Stimulated activated CD4-positive, alpha-beta T cell treated with anti-CD3 and anti-CD28 coated beads, Interleukin-12 subunit alpha, Interleukin-12 subunit beta, amount 100 ng/mL, for 48 hours (primary cell): ENCODE results near the gene SRCAP.

ENCODE experiments used
- DNase-seq, 3 donors: peaks; one replicate each; pipeline ENCODE4 v3.0.0-alpha.2; 2020; ENCODE audit warnings: low read depth in 2 of 3, low spot score in 1 of 3

SRCAP gene

DNA sequence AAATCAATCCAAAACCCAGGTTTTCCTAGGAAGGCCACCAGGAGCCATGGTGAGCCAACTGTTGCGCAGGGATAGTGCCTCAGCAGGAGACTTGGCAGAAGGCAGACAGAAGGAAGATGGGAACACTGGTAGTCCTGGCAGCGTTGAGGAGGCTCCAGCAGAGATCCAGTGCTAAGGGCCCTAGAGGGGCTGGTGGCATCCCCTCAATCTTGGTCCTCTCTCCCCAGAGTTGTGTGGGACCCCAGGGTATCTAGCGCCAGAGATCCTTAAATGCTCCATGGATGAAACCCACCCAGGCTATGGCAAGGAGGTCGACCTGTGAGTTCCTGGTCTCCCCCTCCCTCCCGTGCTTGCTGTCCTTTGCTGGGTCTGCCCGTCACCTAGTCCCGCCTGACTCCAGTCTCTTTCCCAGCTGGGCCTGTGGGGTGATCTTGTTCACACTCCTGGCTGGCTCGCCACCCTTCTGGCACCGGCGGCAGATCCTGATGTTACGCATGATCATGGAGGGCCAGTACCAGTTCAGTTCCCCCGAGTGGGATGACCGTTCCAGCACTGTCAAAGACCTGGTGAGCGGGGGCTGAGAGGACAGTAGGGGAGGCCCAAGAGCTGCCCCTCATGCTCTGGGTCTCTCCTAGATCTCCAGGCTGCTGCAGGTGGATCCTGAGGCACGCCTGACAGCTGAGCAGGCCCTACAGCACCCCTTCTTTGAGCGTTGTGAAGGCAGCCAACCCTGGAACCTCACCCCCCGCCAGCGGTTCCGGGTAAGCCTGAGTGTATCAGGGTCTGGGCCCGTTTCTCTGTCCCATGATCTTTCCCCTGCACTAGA lies 57.2 kb downstream of the SRCAP start:
- DNase-seq: no peak

DNA sequence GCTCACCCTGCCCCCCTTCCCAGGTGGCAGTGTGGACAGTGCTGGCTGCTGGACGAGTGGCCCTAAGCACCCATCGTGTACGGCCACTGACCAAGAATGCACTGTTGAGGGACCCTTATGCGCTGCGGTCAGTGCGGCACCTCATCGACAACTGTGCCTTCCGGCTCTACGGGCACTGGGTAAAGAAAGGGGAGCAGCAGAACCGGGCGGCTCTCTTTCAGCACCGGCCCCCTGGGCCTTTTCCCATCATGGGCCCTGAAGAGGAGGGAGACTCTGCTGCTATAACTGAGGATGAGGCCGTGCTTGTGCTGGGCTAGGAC lies 57.8 kb downstream of the SRCAP start:
- no peak for DNase-seq

DNA sequence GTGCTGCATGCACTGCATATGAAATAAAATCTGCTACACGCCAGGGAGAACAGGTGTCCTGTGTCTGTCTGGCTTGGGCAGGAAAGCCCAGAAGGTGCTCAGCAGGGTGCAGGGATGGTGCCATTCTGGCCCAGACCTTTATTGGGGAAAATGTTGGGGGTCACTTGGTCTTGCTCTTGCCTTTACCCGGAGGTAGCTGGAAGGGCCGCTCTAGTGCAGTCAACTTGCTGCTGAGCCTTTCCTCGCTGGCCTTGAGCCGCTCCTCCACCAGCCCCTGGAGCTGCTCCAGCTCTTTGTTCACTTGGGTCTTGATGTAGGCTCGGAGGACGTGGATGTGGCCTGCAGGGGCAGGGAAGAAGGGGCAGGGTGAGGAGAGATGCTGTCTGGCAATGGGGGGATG lies 58.3 kb downstream of the SRCAP start:
- DNase-seq: no peak

DNA sequence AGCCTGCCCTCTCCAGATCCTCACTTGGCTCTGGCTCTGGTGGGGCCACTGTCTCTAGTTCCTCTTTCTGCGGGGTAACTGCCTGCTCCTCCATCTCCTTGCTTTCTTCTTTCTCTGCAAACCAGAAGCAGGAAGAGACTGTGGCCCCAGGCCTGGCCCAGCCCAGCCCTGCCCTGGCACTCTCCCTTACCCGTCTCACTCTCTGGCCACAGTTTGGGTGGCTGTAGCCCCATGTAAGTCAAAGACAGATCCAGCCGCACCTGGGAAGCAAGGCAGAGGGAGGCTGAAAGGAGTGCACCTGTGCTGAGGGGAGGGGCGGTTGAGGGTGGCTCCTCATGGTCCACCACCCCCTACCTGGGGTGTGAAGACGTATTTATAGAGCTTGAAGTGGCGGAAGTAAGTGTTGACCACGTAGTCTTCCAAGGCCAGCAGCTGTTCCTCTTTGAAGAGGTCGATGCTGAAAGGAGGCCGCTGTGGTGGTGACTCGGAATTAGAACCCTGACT lies 60.1 kb downstream of the SRCAP start:
- DNase-seq: no peak

DNA sequence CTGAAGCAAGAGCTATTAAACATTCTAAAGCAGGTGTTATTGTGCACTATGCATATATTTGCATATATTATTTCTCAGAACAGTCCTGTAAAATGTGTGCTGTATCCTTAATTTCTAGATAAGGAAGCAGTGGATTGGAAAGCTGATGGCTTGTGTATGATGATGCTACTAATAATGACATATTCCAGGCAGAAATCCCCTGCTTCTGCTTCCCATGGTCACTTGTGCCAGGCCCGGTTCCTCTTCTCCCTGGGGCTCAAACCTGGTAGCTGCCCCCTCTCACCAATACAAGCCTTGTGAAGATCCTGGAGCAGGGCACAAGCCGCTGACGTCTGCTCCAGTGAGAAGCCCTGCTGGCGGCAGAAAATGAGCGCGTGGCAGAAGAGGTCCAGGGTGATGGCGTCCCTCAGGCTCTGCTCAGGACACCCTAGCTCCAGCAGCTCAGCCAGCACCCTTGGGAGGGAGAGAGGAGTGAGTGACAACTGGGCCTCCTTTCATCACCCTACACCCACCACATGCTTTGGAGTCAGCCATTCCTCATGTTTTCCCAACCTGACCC lies 61.1 kb downstream of the SRCAP start:
- no peak for DNase-seq

DNA sequence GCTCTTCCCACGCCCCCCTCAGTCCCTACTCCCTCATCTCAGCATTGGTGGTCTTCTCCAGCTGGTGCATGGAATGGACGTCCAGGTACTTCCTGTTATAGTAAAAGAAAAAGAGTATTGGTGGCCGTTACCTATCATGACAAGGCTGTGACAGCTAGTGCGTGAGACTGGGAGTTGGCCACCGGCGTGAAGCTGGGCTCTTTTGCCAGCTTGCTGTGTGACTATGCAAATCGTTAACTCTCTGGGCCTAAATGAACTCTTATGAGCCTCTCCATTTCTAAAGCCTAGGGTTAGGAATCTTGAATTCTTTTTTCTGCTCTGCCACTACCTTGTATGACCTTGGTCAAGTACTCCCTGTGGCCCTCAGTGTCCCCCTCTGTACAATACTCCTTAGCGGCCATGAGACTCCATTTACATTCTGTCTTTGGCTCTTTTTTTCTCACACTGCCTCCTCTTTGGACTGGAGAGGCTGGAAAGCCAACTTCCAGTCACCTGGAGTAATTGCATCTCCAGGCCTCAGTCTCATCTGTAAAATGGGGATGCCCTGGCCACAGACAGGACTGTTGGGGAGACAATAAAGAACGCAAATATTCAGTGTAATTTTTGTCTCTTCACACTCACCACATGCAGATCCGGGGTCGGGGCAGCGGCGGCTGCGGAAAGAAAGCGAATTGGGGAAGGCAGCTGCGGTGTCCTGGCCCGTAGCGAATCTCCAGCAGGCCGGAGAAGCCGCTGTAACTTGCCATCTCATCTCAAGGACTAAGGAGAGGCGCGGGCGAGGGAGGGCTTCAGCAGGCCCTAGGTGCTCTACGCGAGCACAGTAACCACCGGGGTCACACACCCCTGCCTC lies 61.8 kb downstream of the SRCAP start:
- no peak for DNase-seq

DNA sequence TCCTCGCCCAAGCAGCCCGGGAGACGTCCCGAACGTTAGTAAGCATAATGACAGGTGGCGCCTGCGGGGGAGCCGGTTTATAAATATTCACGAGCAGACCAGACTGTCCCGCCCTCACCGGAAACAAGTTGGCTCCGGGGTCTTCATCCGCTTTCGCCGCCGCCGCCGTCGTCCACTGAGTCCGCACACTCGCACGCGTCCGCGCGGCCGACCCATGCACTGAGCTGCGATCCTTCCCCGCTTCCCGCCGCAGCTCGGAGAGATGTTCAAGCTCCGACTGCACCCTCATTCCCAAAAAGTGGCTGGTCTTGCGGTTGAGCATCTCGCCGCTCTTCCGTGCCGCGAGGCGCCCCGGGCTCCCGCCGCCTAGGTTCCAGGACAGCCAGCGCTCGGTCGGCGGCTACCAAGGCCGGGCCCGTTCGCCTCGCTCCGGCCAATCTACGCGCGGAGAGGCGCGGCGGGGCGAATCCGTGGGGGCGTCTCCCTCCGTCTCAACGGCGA lies 62.5 kb downstream of the SRCAP start:
- peak in 1 of 3 donors; percentile 28 for DNase-seq

DNA sequence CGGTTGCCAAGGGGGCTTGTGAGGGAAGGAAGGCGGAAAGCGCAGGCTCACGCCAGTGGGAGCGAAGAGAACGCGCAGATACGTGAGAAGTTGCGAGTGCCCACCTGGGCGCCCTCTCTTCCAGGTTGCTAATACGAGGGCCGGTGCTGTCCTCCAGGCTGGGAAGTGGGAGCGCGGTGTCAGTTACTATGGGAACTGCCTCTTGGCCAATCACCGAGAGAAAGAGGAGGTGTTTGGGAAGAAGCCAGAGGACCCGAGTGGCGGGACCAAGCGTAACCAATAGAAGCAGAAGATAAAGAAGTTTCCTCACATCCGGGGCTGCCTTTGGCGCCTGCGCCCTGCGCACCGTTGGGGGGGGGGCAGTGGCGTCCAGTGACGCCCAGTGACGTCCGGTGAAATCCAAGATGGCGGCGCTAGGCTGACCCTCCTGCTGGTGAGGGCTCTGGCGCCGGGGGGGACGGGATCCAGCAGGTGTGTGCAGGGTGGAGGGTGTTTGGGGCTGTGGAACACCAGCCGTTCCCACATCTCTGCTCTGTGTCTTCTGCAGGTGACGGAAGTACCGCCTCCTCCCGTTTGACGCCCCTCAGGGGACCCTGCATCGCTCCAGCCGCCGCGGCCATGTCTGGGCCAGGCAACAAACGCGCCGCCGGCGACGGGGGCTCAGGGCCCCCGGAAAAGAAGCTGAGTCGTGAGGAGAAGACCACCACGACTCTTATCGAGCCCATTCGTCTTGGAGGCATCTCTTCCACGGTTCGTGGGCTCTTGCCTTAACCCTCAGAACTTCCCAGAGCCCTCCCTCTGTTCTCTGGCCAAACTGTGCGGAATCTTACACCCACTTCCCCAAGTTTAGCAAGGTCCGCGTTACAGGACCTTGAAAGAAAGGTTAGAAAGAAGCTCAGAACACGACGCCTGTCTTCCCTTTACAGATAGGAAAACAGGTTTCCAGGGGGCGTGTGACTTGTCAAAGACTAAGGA lies 63.2 kb downstream of the SRCAP start, which contains the start of the genes CFAP119 and RNF40:
Gene CFAP119 (minus strand): TSS at position 135 of the 975 bp plus-strand sequence. CDS start 314 bp downstream, outside the sequence.
Gene RNF40 (plus strand): TSS at position 395 of the 975 bp plus-strand sequence. CDS start 224 bp downstream, at position 619.
- peak; percentile 86 to 88 (median 87) for DNase-seq

DNA sequence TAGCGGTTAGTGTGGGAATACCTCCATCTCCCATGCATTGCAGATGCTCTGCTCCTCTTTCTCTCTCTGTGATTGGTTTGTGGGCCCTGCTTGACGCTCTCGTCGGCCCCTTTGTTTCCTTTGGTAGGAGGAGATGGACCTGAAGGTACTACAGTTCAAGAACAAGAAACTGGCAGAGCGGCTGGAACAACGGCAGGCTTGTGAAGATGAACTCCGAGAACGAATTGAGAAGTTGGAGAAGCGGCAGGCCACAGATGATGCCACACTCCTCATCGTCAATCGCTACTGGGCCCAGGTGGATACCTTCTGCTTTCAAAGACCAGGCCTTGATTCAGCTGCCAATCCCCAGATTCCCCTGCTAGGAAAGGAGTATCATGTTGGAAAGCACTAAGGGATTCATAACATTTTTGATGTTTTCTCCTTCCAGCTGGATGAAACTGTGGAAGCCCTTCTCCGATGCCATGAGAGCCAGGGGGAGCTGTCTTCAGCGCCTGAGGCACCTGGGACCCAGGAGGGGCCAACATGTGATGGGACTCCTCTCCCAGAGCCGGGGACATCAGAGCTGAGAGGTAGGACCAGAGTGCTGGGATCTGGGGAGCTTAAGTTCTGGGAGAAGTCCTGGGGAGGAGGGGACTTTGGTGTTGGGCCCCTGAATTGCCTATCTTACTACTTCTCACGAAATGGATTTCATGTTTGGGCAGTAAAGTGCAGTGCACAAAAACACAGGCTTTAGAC lies 64.2 kb downstream of the SRCAP start:
- no peak for DNase-seq

DNA sequence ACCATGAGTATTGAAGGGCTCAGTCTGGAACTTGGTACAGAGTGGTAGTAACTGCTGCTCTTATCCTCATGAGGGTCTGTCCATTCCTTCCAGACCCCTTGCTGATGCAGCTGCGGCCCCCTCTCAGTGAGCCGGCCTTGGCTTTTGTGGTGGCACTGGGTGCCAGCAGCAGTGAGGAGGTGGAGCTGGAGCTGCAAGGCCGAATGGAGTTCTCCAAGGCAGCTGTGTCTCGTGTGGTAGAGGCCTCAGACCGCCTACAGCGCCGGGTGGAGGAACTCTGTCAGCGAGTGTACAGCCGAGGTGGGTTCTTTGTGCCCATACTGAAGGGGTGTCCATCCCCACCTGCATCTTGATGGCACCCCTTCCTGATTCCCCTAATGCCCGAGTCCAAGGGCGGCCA lies 65.1 kb downstream of the SRCAP start:
- no peak for DNase-seq

DNA sequence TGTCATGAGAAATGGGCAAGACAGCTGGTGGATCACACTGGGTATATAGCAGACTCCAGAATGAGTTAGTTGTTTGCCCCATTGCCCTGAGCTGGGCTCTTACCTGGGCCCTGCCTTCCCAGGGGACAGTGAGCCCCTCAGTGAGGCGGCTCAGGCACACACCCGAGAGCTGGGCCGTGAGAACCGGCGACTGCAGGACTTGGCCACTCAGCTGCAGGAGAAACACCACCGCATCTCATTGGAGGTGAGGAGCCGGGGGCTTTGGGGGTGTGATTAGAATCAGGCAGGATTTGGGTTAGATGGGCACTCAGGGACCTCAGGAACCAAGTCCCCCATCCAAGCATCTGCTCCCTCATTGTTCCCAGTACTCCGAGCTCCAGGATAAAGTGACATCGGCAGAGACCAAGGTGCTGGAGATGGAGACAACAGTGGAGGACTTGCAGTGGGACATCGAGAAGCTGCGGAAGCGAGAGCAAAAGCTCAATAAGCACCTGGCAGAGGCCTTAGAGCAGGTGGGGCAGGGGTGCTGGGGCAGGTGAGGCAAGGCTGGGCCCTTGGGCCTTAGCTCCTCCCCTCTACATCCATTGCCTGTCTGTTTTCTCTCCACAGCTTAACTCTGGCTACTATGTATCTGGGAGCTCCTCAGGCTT lies 66.0 kb downstream of the SRCAP start:
- no peak for DNase-seq

DNA sequence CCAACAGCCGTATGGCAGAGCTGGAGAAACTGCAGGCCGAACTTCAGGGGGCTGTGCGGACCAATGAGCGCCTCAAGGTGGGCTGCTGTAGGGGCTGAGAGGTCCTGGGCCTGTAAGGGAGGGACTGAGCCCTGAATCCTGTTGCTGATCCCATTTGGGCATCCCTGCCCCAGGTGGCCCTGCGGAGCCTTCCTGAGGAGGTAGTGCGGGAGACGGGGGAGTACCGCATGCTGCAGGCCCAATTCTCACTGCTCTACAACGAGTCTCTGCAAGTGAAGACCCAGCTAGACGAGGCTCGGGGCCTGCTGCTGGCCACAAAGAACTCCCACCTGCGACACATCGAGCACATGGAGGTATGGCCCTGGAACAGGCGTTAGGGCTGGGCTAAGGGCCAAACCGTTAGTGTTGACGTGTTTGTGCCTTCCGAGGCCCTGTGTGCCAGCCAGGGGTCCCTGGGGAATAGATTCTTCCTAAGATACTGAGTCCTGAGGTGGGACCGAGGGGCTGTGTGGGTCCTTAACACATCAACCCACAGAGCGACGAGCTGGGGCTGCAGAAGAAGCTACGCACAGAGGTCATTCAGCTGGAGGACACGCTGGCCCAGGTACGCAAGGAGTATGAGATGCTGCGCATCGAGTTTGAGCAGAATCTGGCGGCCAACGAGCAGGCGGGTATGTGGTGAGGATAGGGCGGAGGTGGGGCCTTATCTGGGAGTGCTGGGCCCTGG lies 67.4 kb downstream of the SRCAP start:
- DNase-seq: no peak

DNA sequence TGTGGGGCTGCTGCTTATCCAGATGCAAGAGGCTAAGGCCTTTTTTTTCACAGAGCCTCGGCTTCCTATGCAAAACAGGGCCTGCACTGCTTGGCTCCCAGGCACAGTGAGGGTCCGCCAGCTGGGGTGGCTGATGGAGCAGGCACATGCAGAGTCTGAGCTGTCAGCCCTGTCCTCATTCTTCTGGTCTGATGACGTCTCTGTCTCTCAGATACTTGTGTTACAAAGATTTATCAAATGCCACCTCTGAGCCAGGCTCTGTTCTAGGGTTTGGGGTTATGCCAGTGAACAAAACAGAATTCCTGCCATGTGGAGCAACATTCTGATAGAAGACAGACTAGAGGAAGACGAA lies 67.9 kb downstream of the SRCAP start:
- no peak for DNase-seq

DNA sequence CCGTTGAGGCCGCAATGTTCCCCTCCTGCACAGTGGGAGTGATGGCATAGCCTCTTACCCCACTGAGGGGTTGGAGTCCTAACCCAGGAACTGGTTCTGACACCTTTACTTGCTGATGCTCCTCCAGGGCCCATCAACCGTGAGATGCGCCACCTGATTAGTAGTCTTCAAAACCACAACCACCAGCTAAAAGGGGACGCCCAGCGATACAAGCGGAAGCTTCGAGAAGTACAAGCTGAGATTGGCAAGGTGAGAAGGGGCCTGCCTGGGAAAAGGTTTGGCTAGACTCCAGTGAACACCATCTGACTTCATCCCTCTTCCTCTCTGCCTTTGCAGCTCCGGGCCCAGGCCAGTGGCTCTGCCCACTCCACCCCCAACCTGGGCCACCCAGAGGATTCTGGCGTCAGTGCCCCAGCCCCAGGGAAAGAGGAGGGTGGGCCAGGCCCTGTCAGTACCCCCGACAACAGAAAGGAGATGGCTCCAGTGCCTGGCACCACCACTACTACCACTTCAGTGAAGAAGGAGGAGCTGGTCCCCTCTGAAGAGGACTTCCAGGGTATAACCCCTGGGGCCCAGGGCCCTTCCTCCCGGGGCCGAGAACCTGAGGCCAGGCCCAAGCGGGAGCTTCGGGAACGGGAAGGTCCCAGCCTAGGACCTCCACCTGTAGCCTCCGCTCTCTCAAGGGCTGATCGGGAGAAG lies 68.9 kb downstream of the SRCAP start:
- DNase-seq: no peak

DNA sequence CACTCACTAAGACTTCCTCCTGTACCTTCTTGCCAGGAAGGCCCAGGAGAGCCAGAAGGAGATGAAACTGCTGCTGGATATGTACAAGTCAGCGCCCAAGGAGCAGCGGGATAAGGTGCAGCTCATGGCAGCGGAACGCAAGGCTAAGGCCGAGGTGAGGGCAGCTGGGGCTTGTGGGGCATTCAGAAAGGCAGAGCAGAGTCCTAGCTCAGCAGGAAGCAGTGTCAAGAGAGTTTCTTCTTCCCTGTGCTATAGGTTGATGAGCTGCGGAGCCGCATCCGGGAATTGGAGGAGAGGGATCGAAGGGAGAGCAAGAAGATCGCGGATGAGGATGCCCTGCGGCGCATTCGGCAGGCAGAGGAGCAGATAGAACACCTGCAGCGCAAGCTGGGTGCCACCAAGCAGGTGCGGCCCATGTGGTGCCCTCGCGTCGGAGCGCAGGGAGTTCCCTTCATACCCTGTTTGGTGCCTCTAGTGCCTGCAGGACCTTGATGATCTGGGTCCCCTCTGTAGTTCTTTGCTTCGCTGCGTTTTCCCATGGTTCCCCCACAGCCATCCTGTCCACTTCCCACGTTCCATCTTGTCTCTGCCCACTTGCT lies 69.7 kb downstream of the SRCAP start:
- DNase-seq: no peak

DNA sequence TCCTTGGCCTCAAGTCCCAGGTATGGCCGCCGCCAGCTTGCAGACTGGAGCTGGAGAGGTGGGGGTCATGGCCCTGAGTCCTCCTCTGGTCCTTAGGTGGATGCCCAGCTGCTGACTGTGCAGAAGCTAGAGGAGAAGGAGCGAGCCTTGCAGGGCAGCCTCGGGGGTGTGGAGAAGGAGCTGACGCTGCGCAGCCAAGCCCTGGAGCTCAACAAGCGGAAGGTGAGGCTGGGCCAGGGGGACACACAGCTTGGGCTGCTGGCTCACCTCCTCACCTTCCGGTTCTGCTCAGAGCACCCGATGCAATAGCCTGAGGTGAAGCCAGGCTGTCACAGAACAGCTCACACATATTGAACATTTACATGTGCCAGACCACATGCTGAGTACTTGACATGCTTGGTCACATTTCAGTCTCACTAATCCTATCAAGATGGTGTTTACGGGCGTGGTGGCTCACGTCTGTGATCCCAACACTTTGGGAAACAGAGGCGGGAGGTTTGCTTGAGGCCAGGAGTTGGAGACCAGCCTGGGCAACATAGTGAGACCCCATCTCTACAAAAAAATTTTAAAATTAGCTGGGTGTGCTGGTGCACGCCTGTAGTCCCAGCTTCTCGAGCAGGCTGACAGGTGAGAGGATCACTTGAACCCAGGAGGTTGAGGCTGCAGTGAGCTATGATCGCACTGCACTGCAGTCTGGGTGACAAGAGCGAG lies 70.6 kb downstream of the SRCAP start:
- DNase-seq: no peak

DNA sequence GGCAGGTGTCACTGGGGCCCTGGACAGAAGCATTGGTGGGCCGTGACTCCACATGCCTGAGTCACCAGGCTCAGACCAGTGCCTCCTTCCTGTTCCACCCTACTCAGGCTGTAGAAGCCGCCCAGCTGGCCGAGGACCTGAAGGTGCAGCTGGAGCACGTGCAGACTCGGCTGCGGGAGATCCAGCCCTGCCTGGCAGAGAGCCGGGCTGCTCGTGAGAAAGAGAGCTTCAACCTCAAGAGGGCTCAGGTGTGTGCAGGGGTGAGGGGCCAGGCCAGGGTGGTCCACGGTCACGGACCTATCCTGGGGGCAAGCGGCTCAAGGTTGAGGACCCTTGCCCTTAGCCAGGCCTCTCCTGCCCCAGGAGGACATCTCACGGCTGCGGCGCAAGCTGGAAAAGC lies 72.8 kb downstream of the SRCAP start:
- DNase-seq: no peak
